ENCODE results near the gene EPB41L1. TPM values are rescaled to one million over a fixed set of nuclear protein-coding genes. Genes with fewer than 3 reads are reported as not detected.

EPB41L1 gene
- total RNA-seq, 2 experiments from 2014 or later, result 1.0 to 2.2 TPM

GRCh38 chr20:36197271-36197670, 42.7 kb downstream of the EPB41L1 start:
- Mint-ChIP-seq H3K27ac (no peak overlapping the region), H3K27me3 (no peaks in the 10 kb centered on the region), H3K4me1 (ENCODE audit: low read depth) (no peaks in the 10 kb centered on the region), H3K9me3 (no peaks in the 10 kb centered on the region), H3K36me3 (ENCODE audit: low read depth) (no peaks in the 10 kb centered on the region), H3K4me3 (no peak overlapping the region)
- intact Hi-C loops (cut with micrococcal nuclease), result no loop called here
- DNase-seq, result no peak
- no peak for ATAC-seq
- POLR2A ChIA-PET, result no interaction called here
- CTCF ChIA-PET, result interaction anchor here (1.4 to 9.2 kb wide), 3 partner anchors 40 to 206 kb away, joined by 4 to 73 read pairs (median 16); no protein-coding TSS in a partner anchor
- TF ChIP-seq CTCF (IDR thresholded peaks at IDR 0.05), result no peak

GRCh38 chr20:36199345-36200257, 45.1 kb downstream of the EPB41L1 start:
- CTCF ChIA-PET, result interaction anchor here (0.5 to 9.2 kb wide), 35 partner anchors 10 to 292 kb away, joined by 3 to 73 read pairs (median 5); no protein-coding TSS in a partner anchor
- POLR2A ChIA-PET, result no interaction called here
- DNase-seq (peak; percentile 90), ATAC-seq (peak; percentile 91)
- no peak overlapping the region for H3K27ac Mint-ChIP-seq
- H3K9me3 Mint-ChIP-seq, result no peaks in the 10 kb centered on the region
- no peaks in the 10 kb centered on the region for H3K27me3 Mint-ChIP-seq
- H3K36me3 Mint-ChIP-seq (ENCODE audit: low read depth), result no peaks in the 10 kb centered on the region
- no peaks in the 10 kb centered on the region for H3K4me1 Mint-ChIP-seq (ENCODE audit: low read depth)
- H3K4me3 Mint-ChIP-seq, result no peak overlapping the region
- TF ChIP-seq CTCF (IDR thresholded peaks at IDR 0.05), result peak; percentile 96
- intact Hi-C loops (cut with micrococcal nuclease), result loop anchor here (1.0 to 5.0 kb wide), 3 partner anchors 43 to 238 kb away; no protein-coding TSS in a partner anchor

DNA sequence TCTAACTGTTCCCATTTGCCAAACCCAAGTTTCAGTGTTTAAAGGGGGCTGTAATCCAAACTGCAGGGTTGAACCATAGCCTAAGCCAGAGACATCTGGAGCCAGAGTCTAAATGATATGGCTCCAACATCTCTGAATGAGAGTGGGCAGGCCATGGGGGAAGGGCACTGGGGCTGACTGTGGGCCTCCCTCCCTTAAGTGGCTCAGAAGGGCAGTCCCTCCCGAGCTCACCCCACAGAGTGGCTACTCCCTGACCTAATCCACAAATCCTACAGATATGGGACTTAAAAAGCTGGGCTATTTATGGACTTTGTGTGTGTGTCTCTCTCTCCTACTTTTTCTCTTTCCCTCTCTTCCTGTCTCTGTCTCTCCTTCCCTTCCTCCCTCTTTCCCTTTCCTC, 45.9 kb downstream of the EPB41L1 start:
- intact Hi-C loops (cut with micrococcal nuclease), result loop anchor here (5.0 kb wide), 1 partner anchor 237 kb away; no protein-coding TSS in a partner anchor
- H3K36me3 Mint-ChIP-seq (ENCODE audit: low read depth), result no peaks in the 10 kb centered on the region
- no peaks in the 10 kb centered on the region for H3K9me3 Mint-ChIP-seq
- H3K4me3 Mint-ChIP-seq, result no peak overlapping the region
- ATAC-seq, result no peak
- DNase-seq, result no peak
- CTCF ChIA-PET, result interaction anchor here (0.6 to 9.2 kb wide), 25 partner anchors 11 to 291 kb away, joined by 3 to 73 read pairs (median 5); no protein-coding TSS in a partner anchor
- H3K4me1 Mint-ChIP-seq (ENCODE audit: low read depth), result no peaks in the 10 kb centered on the region
- no peak for TF ChIP-seq CTCF (IDR thresholded peaks at IDR 0.05)
- POLR2A ChIA-PET, result no interaction called here
- H3K27me3 Mint-ChIP-seq, result no peaks in the 10 kb centered on the region
- no peak overlapping the region for H3K27ac Mint-ChIP-seq

- no peak for TF ChIP-seq CTCF (IDR thresholded peaks at IDR 0.05)
- no peak overlapping the region for H3K4me3 Mint-ChIP-seq
- POLR2A ChIA-PET, result interaction anchor here (0.6 kb wide), 1 partner anchor 804 kb away, joined by 3 read pairs; no protein-coding TSS in a partner anchor
- no peaks in the 10 kb centered on the region for H3K36me3 Mint-ChIP-seq (ENCODE audit: low read depth)
- DNase-seq, result no peak
- no peaks in the 10 kb centered on the region for H3K27me3 Mint-ChIP-seq
- CTCF ChIA-PET, result interaction anchor here (1.4 to 9.2 kb wide), 5 partner anchors 11 to 237 kb away, joined by 5 to 73 read pairs (median 16); no protein-coding TSS in a partner anchor
- intact Hi-C loops (cut with micrococcal nuclease), result loop anchor here (5.0 kb wide), 1 partner anchor 236 kb away; no protein-coding TSS in a partner anchor
- H3K9me3 Mint-ChIP-seq, result no peaks in the 10 kb centered on the region
- H3K4me1 Mint-ChIP-seq (ENCODE audit: low read depth), result no peaks in the 10 kb centered on the region
- ATAC-seq, result no peak
- no peak overlapping the region for H3K27ac Mint-ChIP-seq
These were observed 46.7 kb downstream of the EPB41L1 start for GRCh38 chr20:36201198-36201597.
